ENCODE results near the gene CACTIN.

GRCh38 chr19:3603121-3603811 lies 23.3 kb downstream of the CACTIN start:
- TF ChIP-seq REST (IDR thresholded peaks at IDR 0.05; ENCODE audit: low read depth) (no peak), TCF7L2 (IDR thresholded peaks at IDR 0.05; ENCODE audit: borderline replicate concordance, extremely low read depth, insufficient read depth, insufficient read length) (no peak), ATF3 (IDR thresholded peaks at IDR 0.05) (no peak), CTCF (IDR thresholded peaks at IDR 0.05 in 2 of 3, conservative IDR thresholded peaks at IDR 0.05 in 1 of 3; ENCODE audit: borderline replicate concordance in 1 of 3, insufficient read depth in 1 of 3, low read depth in 2 of 3, low read length in 2 of 3) (no peak), SRF (IDR thresholded peaks at IDR 0.05; ENCODE audit: low read depth) (no peak), POLR2AphosphoS5 (IDR thresholded peaks at IDR 0.05; ENCODE audit: low read depth, low read length) (no peak), ZNF274 (IDR thresholded peaks at IDR 0.05; ENCODE audit: low read depth, low read length) (no peak), EZH2phosphoT487 (IDR thresholded peaks at IDR 0.05; ENCODE audit: borderline replicate concordance) (no peak), ZBTB33 (IDR thresholded peaks at IDR 0.05; ENCODE audit: extremely low read depth, insufficient replicate concordance, low read length) (no peak), MAX (IDR thresholded peaks at IDR 0.05) (no peak), JUND (IDR thresholded peaks at IDR 0.05) (no peak), ZFX (IDR thresholded peaks at IDR 0.05) (no peak), EZH2 (IDR thresholded peaks at IDR 0.05) (no peak)
